ENCODE measurements around the gene PRMT1.

- no peak; the same call in none of the 2 replicates for TF ChIP-seq POLR2A (IDR thresholded peaks at IDR 0.05; ENCODE audit: low read length)
- TF ChIP-seq CTCF (IDR thresholded peaks at IDR 0.05) = no peak
- TF ChIP-seq TFCP2L1 (CRISPR knock-in tag; IDR thresholded peaks at IDR 0.05) = no peak
Measured at GRCh38 chr19:49640113-49640898, 36.8 kb upstream of the PRMT1 start, which contains the start of gene RRAS.

Data from A549 (cell line).